H9 (cell line): Measurements from ENCODE around the gene MCHR1. TPM values are rescaled to one million over a fixed set of nuclear protein-coding genes. Genes with fewer than 3 reads are reported as not detected.

Experiments used
- DNase-seq: peaks from one replicate; pipeline ENCODE4 v3.0.0-alpha.2; 2017
- H2AFZ ChIP-seq: one replicate; pipeline ENCODE4 v1.6.1; 2013; ENCODE audit warnings: mild to moderate bottlenecking, low read length, control low read depth, moderate library complexity
- H2AK5ac ChIP-seq: 2 replicates; pipeline ENCODE4 v1.6.1; 2013; ENCODE audit warnings: low read length, control low read depth, mixed read lengths; ENCODE audit not compliant: insufficient read length
- H2BK120ac ChIP-seq: one replicate; pipeline ENCODE4 v1.6.1; 2013; ENCODE audit warnings: low read depth, mild to moderate bottlenecking, low read length, control low read depth, inconsistent platforms; ENCODE audit not compliant: poor library complexity, severe bottlenecking
- H2BK12ac ChIP-seq: 2 replicates; pipeline ENCODE4 v1.6.1; 2013; ENCODE audit warnings: low read length, control low read depth, mixed read lengths, low read depth; ENCODE audit not compliant: insufficient read length
- H2BK15ac ChIP-seq: 2 replicates; pipeline ENCODE4 v1.6.1; 2013; ENCODE audit warnings: low read depth, low read length, control low read depth
- H2BK20ac ChIP-seq: one replicate; pipeline ENCODE4 v1.6.1; 2013; ENCODE audit warnings: low read depth, mild to moderate bottlenecking, low read length, control low read depth, inconsistent platforms; ENCODE audit not compliant: poor library complexity, severe bottlenecking
- H2BK5ac ChIP-seq: 2 replicates; pipeline ENCODE4 v1.6.1; 2013; ENCODE audit warnings: low read length, control low read depth, mixed read lengths; ENCODE audit not compliant: insufficient read length
- H3K14ac ChIP-seq: 2 replicates; pipeline ENCODE4 v1.6.1; 2013; ENCODE audit warnings: low read length, control low read depth; ENCODE audit not compliant: insufficient read depth
- H3K18ac ChIP-seq: 2 replicates; pipeline ENCODE4 v1.6.1; 2013; ENCODE audit warnings: low read depth, mild to moderate bottlenecking, mixed read lengths, low read length, control low read depth; ENCODE audit not compliant: insufficient read length
- H3K23ac ChIP-seq: 2 replicates; pipeline ENCODE4 v1.6.1; 2013; ENCODE audit warnings: low read length, control low read depth, mixed read lengths, low read depth; ENCODE audit not compliant: insufficient read length
- H3K23me2 ChIP-seq: 2 replicates; pipeline ENCODE4 v1.6.1; 2013; ENCODE audit warnings: low read depth, mild to moderate bottlenecking, mixed read lengths, low read length, control low read depth; ENCODE audit not compliant: insufficient read length, poor library complexity, severe bottlenecking
- H3K27ac ChIP-seq: 2 replicates; pipeline ENCODE4 v1.5.1; 2013; ENCODE audit warnings: low read length, control low read depth, mixed read lengths, low read depth; ENCODE audit not compliant: insufficient read length
- H3K27me3 ChIP-seq: 2 replicates; pipeline ENCODE4 v1.6.1; 2013; ENCODE audit warnings: low read length, control low read depth, inconsistent platforms; ENCODE audit not compliant: insufficient read depth
- H3K4ac ChIP-seq: 2 replicates; pipeline ENCODE4 v1.6.1; 2013; ENCODE audit warnings: low read depth, mild to moderate bottlenecking, control low read depth, inconsistent platforms, low read length, moderate library complexity
- H3K4me1 ChIP-seq: 2 replicates; pipeline ENCODE4 v1.6.1; 2013; ENCODE audit warnings: low read length, control low read depth, inconsistent platforms; ENCODE audit not compliant: insufficient read depth
- H3K4me2 ChIP-seq: 2 replicates; pipeline ENCODE4 v1.6.1; 2013; ENCODE audit warnings: low read length, control low read depth, mixed read lengths; ENCODE audit not compliant: insufficient read length, insufficient read depth
- H3K56ac ChIP-seq: 2 replicates; pipeline ENCODE4 v1.6.1; 2013; ENCODE audit warnings: low read depth, mild to moderate bottlenecking, mixed read lengths, low read length, control low read depth; ENCODE audit not compliant: insufficient read length
- H3K79me1 ChIP-seq: 2 replicates; pipeline ENCODE4 v1.6.1; 2013; ENCODE audit warnings: low read depth, mild to moderate bottlenecking, moderate library complexity, low read length, control low read depth, inconsistent platforms; ENCODE audit not compliant: insufficient read depth, poor library complexity, severe bottlenecking
- H3K79me2 ChIP-seq: 2 replicates; pipeline ENCODE4 v1.6.1; 2013; ENCODE audit warnings: low read length, control low read depth, inconsistent platforms; ENCODE audit not compliant: insufficient read depth
- H3K9ac ChIP-seq: 2 replicates; pipeline ENCODE4 v1.6.1; 2013; ENCODE audit warnings: low read length, control low read depth, mixed read lengths; ENCODE audit not compliant: insufficient read length; ENCODE audit errors: extremely low read depth
- H3K9me3 ChIP-seq: one replicate; pipeline ENCODE4 v1.6.1; 2013; ENCODE audit warnings: low read depth, low read length, inconsistent platforms; ENCODE audit not compliant: control insufficient read depth
- H3T11ph ChIP-seq: one replicate; pipeline ENCODE4 v1.6.1; 2013; ENCODE audit warnings: mild to moderate bottlenecking, low read length, control low read depth, inconsistent platforms
- H4K20me1 ChIP-seq: one replicate; pipeline ENCODE4 v1.6.1; 2013; ENCODE audit not compliant: control insufficient read depth, insufficient read length, insufficient read depth
- H4K5ac ChIP-seq: 2 replicates; pipeline ENCODE4 v1.6.1; 2013; ENCODE audit warnings: low read depth, mild to moderate bottlenecking, mixed read lengths, low read length, control low read depth; ENCODE audit not compliant: insufficient read length
- H4K8ac ChIP-seq: replicated peaks from 2 replicates; pipeline ENCODE4 v1.6.1; 2013; ENCODE audit warnings: low read length, control low read depth, mixed read lengths, low read depth; ENCODE audit not compliant: insufficient read length
- H4K91ac ChIP-seq: 2 replicates; pipeline ENCODE4 v1.6.1; 2013; ENCODE audit warnings: low read depth, mild to moderate bottlenecking, moderate library complexity, mixed read lengths, low read length, control low read depth; ENCODE audit not compliant: insufficient read length
- H3K27ac Mint-ChIP-seq, 3 experiments: 2 replicates in 2 of 3; 3 replicates in 1 of 3; pipeline ENCODE4 v1.8.0; 2020 to 2021; ENCODE audit warnings: mixed read lengths in 3 of 3, mild to moderate bottlenecking in 1 of 3, moderate library complexity in 1 of 3
- H3K27me3 Mint-ChIP-seq: 2 replicates; pipeline ENCODE4 v1.8.0; 2021; ENCODE audit warnings: low read depth, mild to moderate bottlenecking, moderate library complexity, mixed read lengths
- H3K36me3 Mint-ChIP-seq, 3 experiments: 2 replicates in 2 of 3; 3 replicates in 1 of 3; pipeline ENCODE4 v1.8.0; 2020 to 2021; ENCODE audit warnings: low read depth in 3 of 3, mixed read lengths in 3 of 3; ENCODE audit not compliant: insufficient read depth in 1 of 3
- H3K4me1 Mint-ChIP-seq, 2 experiments: 2 replicates each; pipeline ENCODE4 v1.8.0; 2020; ENCODE audit warnings: mixed read lengths in 2 of 2
- H3K4me3 Mint-ChIP-seq, 2 experiments: 2 replicates in 1 of 2; 3 replicates in 1 of 2; pipeline ENCODE4 v1.8.0; 2020 to 2021; ENCODE audit warnings: mild to moderate bottlenecking in 2 of 2, mixed read lengths in 2 of 2, moderate library complexity in 1 of 2
- H3K9me3 Mint-ChIP-seq, 2 experiments: 2 replicates in 1 of 2; 3 replicates in 1 of 2; pipeline ENCODE4 v1.8.0; 2020; ENCODE audit warnings: mild to moderate bottlenecking in 2 of 2, mixed read lengths in 2 of 2, moderate library complexity in 1 of 2
- CTCF ChIP-seq: fragments of 200-600 bp; sonication (generic); conservative IDR thresholded peaks from 3 replicates; pipeline ENCODE4 v1.8.0; 2021; ENCODE audit warnings: antibody characterized with exemption, mild to moderate bottlenecking
- WGBS: extraction: QIAGEN DNeasy Blood & Tissue Kit; methylation state at CpG from one replicate; pipeline ENCODE4 v1.1.7; 2013; ENCODE audit warnings: missing lambda C conversion rate, low lambda C conversion rate, mixed read lengths; ENCODE audit not compliant: insufficient read length; ENCODE audit errors: extremely low coverage; 5-methylcytosine and 5-hydroxymethylcytosine counted together
- total RNA-seq: library from RNA; stranded (reverse); gene quantifications from 2 replicates; pipeline ENCODE4 v1.2.1, GENCODE V29; 2021

Gene MCHR1
- total RNA-seq, 1 experiment from 2014 or later, result 2.9 TPM

- no peak overlapping the region for H2BK15ac ChIP-seq
- no peak overlapping the region for H2AFZ ChIP-seq
- H4K20me1 ChIP-seq, result no peaks in the 10 kb centered on the region
- no peak overlapping the region for H3K14ac ChIP-seq
- H3K9me3 Mint-ChIP-seq, result peaks cover 0 to 2% of the 10 kb centered on the region in 2 experiments; a peak in 2 of 5 replicates
- no peak overlapping the region for H3K27ac Mint-ChIP-seq
- no peak overlapping the region for H2AK5ac ChIP-seq
- peaks cover 2% of the 10 kb centered on the region; the same call in 1 of the 2 replicates for H3K27me3 Mint-ChIP-seq
- H3K36me3 Mint-ChIP-seq, result no peaks in the 10 kb centered on the region; a peak in 1 of 7 replicates
- no peaks in the 10 kb centered on the region for H3K23me2 ChIP-seq
- no CpG with 5 or more reads among the region's 4 CpGs for WGBS
- H4K5ac ChIP-seq, result no peak overlapping the region
- no peaks in the 10 kb centered on the region for H3K79me2 ChIP-seq
- no peaks in the 10 kb centered on the region for H3K79me1 ChIP-seq
- H2BK12ac ChIP-seq, result no peak overlapping the region
- no peak overlapping the region for H3K56ac ChIP-seq
- peaks cover 6 to 7% of the 10 kb centered on the region in 2 experiments for H3K4me1 Mint-ChIP-seq
- no peak overlapping the region for H2BK20ac ChIP-seq
- no peak overlapping the region for H3K4me2 ChIP-seq
- no peak overlapping the region for H3K9ac ChIP-seq
- no peak overlapping the region for H4K91ac ChIP-seq
- no peaks in the 10 kb centered on the region for H3K9me3 ChIP-seq
- H4K8ac ChIP-seq, result no peak overlapping the region
- H3T11ph ChIP-seq, result no peak overlapping the region
- no peaks in the 10 kb centered on the region for H3K27me3 ChIP-seq
- H3K18ac ChIP-seq, result no peak overlapping the region
- H3K23ac ChIP-seq, result no peak overlapping the region
- H3K4me1 ChIP-seq, result no peaks in the 10 kb centered on the region; the same call in 1 of the 2 replicates
- H2BK5ac ChIP-seq, result no peak overlapping the region
- no peak overlapping the region for H3K27ac ChIP-seq
- H2BK120ac ChIP-seq, result no peak overlapping the region
- DNase-seq, result no peak
- no peak overlapping the region for H3K4ac ChIP-seq
- no peak for TF ChIP-seq CTCF
- H3K4me3 Mint-ChIP-seq, result no peak overlapping the region
Observed at GRCh38 chr22:40665312-40665711, 14.0 kb upstream of the MCHR1 start.
